GM23338 (cell line): Measurements from ENCODE around the gene VPS54. TPM values are rescaled to one million over a fixed set of nuclear protein-coding genes. Genes with fewer than 3 reads are reported as not detected.

ENCODE experiments used
- ATAC-seq: fragments of 200-7000 bp; cut with Tn5 transposase; 3 replicates; pipeline ENCODE4 v1.9.1; 2020
- DNase-seq: peaks from one replicate; pipeline ENCODE4 v3.0.0-alpha.2; 2015; ENCODE audit warnings: low spot score
- H2AFZ ChIP-seq: fragments of 200-600 bp; sonication (generic); 2 replicates; pipeline ENCODE4 v1.8.0; 2016; ENCODE audit warnings: antibody characterized with exemption, mild to moderate bottlenecking, moderate library complexity
- H3F3A ChIP-seq: fragments of 200-600 bp; sonication (generic); replicated peaks from 2 replicates; pipeline ENCODE4 v1.8.0; 2017; ENCODE audit warnings: antibody characterized with exemption, mixed run types, low read depth
- H3K27ac ChIP-seq: fragments of 200-600 bp; sonication (generic); 2 replicates; pipeline ENCODE4 v1.6.1; 2016; ENCODE audit warnings: low read depth
- H3K27me3 ChIP-seq: fragments of 200-600 bp; sonication (generic); 2 replicates; pipeline ENCODE4 v1.8.0; 2016; ENCODE audit warnings: mild to moderate bottlenecking, mixed run types, moderate library complexity; ENCODE audit not compliant: insufficient read depth
- H3K36me3 ChIP-seq: fragments of 200-600 bp; sonication (generic); 2 replicates; pipeline ENCODE4 v1.8.0; 2016; ENCODE audit warnings: mild to moderate bottlenecking; ENCODE audit not compliant: insufficient read depth
- H3K4me1 ChIP-seq: fragments of 200-600 bp; sonication (generic); 2 replicates; pipeline ENCODE4 v1.8.0; 2016; ENCODE audit warnings: mild to moderate bottlenecking, moderate library complexity; ENCODE audit not compliant: insufficient read depth
- H3K4me2 ChIP-seq: fragments of 200-600 bp; sonication (generic); 2 replicates; pipeline ENCODE4 v1.7.1; 2017; ENCODE audit warnings: mixed run types
- H3K4me3 ChIP-seq: fragments of 200-600 bp; sonication (generic); 2 replicates; pipeline ENCODE4 v1.6.1; 2016; ENCODE audit warnings: mixed run types
- H3K79me2 ChIP-seq: fragments of 200-600 bp; sonication (generic); replicated peaks from 2 replicates; pipeline ENCODE4 v1.8.0; 2017; ENCODE audit warnings: mild to moderate bottlenecking; ENCODE audit not compliant: insufficient read depth
- H3K9me2 ChIP-seq: fragments of 200-600 bp; sonication (generic); 2 replicates; pipeline ENCODE4 v1.8.0; 2017; ENCODE audit not compliant: insufficient read depth
- H4K20me1 ChIP-seq: fragments of 200-600 bp; sonication (generic); replicated peaks from 2 replicates; pipeline ENCODE4 v1.8.0; 2017; ENCODE audit warnings: mild to moderate bottlenecking; ENCODE audit not compliant: insufficient read depth
- H3K27ac Mint-ChIP-seq: 2 replicates; pipeline ENCODE4 v1.8.0; 2020; ENCODE audit warnings: inconsistent platforms, mild to moderate bottlenecking, moderate library complexity, mixed read lengths
- H3K27me3 Mint-ChIP-seq: 3 replicates; pipeline ENCODE4 v1.8.0; 2022; ENCODE audit warnings: low read depth, mild to moderate bottlenecking, moderate library complexity, mixed read lengths, inconsistent platforms; ENCODE audit not compliant: insufficient read depth, poor library complexity
- H3K36me3 Mint-ChIP-seq: 3 replicates; pipeline ENCODE4 v1.8.0; 2021; ENCODE audit warnings: low read depth, mild to moderate bottlenecking, inconsistent platforms, moderate library complexity, mixed read lengths
- H3K4me1 Mint-ChIP-seq: 3 replicates; pipeline ENCODE4 v1.8.0; 2020; ENCODE audit warnings: mild to moderate bottlenecking, inconsistent platforms, mixed read lengths
- H3K4me3 Mint-ChIP-seq: 3 replicates; pipeline ENCODE4 v1.8.0; 2021; ENCODE audit warnings: moderate library complexity, mild to moderate bottlenecking, inconsistent platforms, mixed read lengths
- H3K9me3 Mint-ChIP-seq: 3 replicates; pipeline ENCODE4 v1.8.0; 2020; ENCODE audit warnings: moderate library complexity, mild to moderate bottlenecking, inconsistent platforms, mixed read lengths
- CREB1 ChIP-seq: fragments of 250-450 bp; sonication (Bioruptor Pico); IDR thresholded peaks from 2 replicates; pipeline ENCODE4 v1.5.0; 2020; ENCODE audit warnings: low read depth, mild to moderate bottlenecking, moderate library complexity
- EZH2 ChIP-seq: fragments of 200-600 bp; sonication (generic); IDR thresholded peaks from one replicate; pipeline ENCODE4 v1.8.0; 2017; ENCODE audit warnings: antibody characterized with exemption, mild to moderate bottlenecking, low read depth; ENCODE audit not compliant: unreplicated experiment
- EZH2phosphoT487 ChIP-seq: fragments of 200-600 bp; sonication (generic); IDR thresholded peaks from one replicate; pipeline ENCODE4 v1.8.1; 2018; ENCODE audit warnings: antibody characterized with exemption; ENCODE audit not compliant: unreplicated experiment
- JUNB ChIP-seq: IDR thresholded peaks from one replicate; pipeline ENCODE4 v1.6.1; 2016; ENCODE audit warnings: antibody characterized with exemption; ENCODE audit not compliant: unreplicated experiment
- NANOG ChIP-seq: IDR thresholded peaks from 2 replicates; pipeline ENCODE4 v1.6.1; 2016; ENCODE audit warnings: antibody characterized with exemption, borderline replicate concordance
- POLR2AphosphoS5 ChIP-seq: IDR thresholded peaks from 2 replicates; pipeline ENCODE4 v1.6.1; 2016; ENCODE audit warnings: antibody characterized with exemption, low read depth
- STAT1 ChIP-seq: IDR thresholded peaks from one replicate; pipeline ENCODE4 v1.6.1; 2016; ENCODE audit warnings: antibody characterized with exemption; ENCODE audit not compliant: unreplicated experiment
- ZNF114 ChIP-seq: fragments of 250-450 bp; sonication (Bioruptor Pico); IDR thresholded peaks from 2 replicates; pipeline ENCODE4 v1.5.0; 2020; ENCODE audit warnings: mild to moderate bottlenecking, moderate library complexity
- ZNF331 ChIP-seq: fragments of 250-450 bp; sonication (Bioruptor Pico); IDR thresholded peaks from 2 replicates; pipeline ENCODE4 v1.5.0; 2020; ENCODE audit warnings: low read depth, mild to moderate bottlenecking, moderate library complexity
- polyA plus RNA-seq: library from polyadenylated mRNA; unstranded; fragments of >200 nt; fragmentation: Nextera tagmentation; extraction: Ambion mirVana; gene quantifications from 2 replicates; pipeline ENCODE4 v1.2.1, GENCODE V29; 2016
- total RNA-seq: library from RNA; depleted of rRNA; stranded (reverse); fragments of >200 nt; shearing (Covaris generic); gene quantifications from 2 replicates; pipeline ENCODE4 v1.2.3, GENCODE V29; 2014
- TF ChIP-seq, protein P1 (sequence below): IDR thresholded peaks from one replicate; pipeline ENCODE4 v1.6.1; 2018; ENCODE audit warnings: antibody characterized with exemption; ENCODE audit not compliant: unreplicated experiment
- TF ChIP-seq, protein P2 (sequence below): fragments of 250-450 bp; sonication (Bioruptor Pico); IDR thresholded peaks from 2 replicates; pipeline ENCODE4 v1.5.0; 2020; ENCODE audit warnings: mild to moderate bottlenecking, moderate library complexity
- TF ChIP-seq, protein P3 (sequence below), 2 experiments: fragments of 200-600 bp in 1 of 2; sonication (generic) in 1 of 2; conservative IDR thresholded peaks; 2 replicates each; pipeline versions ENCODE4 v1.5.1 to v1.6.1; 2016 to 2017; ENCODE audit warnings: antibody characterized with exemption in 2 of 2, low read depth in 2 of 2, mild to moderate bottlenecking in 2 of 2, moderate library complexity in 1 of 2

The VPS54 gene
- total and polyA plus RNA-seq, 2 experiments from 2014 or later, result 6.6 to 17.0 TPM

DNA sequence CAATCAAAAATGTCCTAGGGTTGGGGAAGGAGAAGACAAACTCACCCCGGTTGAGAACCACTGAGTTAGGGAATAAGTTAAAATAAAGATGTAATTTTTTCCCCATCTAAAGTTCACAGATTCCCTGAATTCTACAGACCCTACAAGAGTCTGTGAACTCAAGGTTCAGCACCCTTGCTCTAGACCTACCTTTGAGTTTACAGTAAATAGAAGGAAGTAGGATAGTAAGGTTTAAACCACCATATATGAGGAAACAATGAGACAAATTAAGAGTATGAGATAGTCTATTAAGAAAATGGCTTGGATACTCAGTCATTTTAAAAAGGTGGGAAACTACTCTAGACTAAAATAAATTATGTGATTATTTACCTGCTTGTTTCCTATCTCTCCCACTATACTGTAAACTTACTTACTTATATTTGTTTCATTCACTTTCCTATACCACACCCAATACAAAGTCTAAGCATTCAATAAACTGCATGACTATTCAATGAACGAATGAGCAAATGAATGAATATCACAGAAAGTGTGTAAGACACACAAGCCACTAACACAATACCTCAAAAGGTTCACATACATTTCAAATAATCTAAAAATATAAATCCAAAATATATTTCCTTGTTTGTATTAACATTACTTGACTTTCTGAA is 13.4 kb downstream of the VPS54 start:
- no peak overlapping the region for H3K4me3 ChIP-seq
- H4K20me1 ChIP-seq, result no peaks in the 10 kb centered on the region

More for the DNA sequence above, 13.4 kb downstream of the VPS54 start:
- no peak for TF ChIP-seq ZNF114 (CRISPR knock-in tag)
- no peak for TF ChIP-seq ZNF331 (CRISPR knock-in tag)
- TF ChIP-seq JUNB, result no peak
- no peak for TF ChIP-seq EZH2phosphoT487
- TF ChIP-seq STAT1, result no peak
- no peak for TF ChIP-seq POLR2AphosphoS5
- no peak for TF ChIP-seq NANOG
- TF ChIP-seq, protein P1, sequence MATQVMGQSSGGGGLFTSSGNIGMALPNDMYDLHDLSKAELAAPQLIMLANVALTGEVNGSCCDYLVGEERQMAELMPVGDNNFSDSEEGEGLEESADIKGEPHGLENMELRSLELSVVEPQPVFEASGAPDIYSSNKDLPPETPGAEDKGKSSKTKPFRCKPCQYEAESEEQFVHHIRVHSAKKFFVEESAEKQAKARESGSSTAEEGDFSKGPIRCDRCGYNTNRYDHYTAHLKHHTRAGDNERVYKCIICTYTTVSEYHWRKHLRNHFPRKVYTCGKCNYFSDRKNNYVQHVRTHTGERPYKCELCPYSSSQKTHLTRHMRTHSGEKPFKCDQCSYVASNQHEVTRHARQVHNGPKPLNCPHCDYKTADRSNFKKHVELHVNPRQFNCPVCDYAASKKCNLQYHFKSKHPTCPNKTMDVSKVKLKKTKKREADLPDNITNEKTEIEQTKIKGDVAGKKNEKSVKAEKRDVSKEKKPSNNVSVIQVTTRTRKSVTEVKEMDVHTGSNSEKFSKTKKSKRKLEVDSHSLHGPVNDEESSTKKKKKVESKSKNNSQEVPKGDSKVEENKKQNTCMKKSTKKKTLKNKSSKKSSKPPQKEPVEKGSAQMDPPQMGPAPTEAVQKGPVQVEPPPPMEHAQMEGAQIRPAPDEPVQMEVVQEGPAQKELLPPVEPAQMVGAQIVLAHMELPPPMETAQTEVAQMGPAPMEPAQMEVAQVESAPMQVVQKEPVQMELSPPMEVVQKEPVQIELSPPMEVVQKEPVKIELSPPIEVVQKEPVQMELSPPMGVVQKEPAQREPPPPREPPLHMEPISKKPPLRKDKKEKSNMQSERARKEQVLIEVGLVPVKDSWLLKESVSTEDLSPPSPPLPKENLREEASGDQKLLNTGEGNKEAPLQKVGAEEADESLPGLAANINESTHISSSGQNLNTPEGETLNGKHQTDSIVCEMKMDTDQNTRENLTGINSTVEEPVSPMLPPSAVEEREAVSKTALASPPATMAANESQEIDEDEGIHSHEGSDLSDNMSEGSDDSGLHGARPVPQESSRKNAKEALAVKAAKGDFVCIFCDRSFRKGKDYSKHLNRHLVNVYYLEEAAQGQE, result no peak
- no peak for TF ChIP-seq CREB1 (CRISPR knock-in tag)
- TF ChIP-seq, protein P2, sequence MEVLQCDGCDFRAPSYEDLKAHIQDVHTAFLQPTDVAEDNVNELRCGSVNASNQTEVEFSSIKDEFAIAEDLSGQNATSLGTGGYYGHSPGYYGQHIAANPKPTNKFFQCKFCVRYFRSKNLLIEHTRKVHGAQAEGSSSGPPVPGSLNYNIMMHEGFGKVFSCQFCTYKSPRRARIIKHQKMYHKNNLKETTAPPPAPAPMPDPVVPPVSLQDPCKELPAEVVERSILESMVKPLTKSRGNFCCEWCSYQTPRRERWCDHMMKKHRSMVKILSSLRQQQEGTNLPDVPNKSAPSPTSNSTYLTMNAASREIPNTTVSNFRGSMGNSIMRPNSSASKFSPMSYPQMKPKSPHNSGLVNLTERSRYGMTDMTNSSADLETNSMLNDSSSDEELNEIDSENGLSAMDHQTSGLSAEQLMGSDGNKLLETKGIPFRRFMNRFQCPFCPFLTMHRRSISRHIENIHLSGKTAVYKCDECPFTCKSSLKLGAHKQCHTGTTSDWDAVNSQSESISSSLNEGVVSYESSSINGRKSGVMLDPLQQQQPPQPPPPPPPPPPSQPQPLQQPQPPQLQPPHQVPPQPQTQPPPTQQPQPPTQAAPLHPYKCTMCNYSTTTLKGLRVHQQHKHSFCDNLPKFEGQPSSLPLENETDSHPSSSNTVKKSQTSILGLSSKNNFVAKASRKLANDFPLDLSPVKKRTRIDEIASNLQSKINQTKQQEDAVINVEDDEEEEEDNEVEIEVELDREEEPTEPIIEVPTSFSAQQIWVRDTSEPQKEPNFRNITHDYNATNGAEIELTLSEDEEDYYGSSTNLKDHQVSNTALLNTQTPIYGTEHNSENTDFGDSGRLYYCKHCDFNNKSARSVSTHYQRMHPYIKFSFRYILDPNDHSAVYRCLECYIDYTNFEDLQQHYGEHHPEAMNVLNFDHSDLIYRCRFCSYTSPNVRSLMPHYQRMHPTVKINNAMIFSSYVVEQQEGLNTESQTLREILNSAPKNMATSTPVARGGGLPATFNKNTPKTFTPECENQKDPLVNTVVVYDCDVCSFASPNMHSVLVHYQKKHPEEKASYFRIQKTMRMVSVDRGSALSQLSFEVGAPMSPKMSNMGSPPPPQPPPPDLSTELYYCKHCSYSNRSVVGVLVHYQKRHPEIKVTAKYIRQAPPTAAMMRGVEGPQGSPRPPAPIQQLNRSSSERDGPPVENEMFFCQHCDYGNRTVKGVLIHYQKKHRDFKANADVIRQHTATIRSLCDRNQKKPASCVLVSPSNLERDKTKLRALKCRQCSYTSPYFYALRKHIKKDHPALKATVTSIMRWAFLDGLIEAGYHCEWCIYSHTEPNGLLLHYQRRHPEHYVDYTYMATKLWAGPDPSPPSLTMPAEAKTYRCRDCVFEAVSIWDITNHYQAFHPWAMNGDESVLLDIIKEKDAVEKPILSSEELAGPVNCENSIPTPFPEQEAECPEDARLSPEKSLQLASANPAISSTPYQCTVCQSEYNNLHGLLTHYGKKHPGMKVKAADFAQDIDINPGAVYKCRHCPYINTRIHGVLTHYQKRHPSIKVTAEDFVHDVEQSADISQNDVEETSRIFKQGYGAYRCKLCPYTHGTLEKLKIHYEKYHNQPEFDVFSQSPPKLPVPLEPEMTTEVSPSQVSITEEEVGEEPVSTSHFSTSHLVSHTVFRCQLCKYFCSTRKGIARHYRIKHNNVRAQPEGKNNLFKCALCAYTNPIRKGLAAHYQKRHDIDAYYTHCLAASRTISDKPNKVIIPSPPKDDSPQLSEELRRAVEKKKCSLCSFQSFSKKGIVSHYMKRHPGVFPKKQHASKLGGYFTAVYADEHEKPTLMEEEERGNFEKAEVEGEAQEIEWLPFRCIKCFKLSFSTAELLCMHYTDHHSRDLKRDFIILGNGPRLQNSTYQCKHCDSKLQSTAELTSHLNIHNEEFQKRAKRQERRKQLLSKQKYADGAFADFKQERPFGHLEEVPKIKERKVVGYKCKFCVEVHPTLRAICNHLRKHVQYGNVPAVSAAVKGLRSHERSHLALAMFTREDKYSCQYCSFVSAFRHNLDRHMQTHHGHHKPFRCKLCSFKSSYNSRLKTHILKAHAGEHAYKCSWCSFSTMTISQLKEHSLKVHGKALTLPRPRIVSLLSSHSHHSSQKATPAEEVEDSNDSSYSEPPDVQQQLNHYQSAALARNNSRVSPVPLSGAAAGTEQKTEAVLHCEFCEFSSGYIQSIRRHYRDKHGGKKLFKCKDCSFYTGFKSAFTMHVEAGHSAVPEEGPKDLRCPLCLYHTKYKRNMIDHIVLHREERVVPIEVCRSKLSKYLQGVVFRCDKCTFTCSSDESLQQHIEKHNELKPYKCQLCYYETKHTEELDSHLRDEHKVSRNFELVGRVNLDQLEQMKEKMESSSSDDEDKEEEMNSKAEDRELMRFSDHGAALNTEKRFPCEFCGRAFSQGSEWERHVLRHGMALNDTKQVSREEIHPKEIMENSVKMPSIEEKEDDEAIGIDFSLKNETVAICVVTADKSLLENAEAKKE, result no peak
- TF ChIP-seq, protein P3, sequence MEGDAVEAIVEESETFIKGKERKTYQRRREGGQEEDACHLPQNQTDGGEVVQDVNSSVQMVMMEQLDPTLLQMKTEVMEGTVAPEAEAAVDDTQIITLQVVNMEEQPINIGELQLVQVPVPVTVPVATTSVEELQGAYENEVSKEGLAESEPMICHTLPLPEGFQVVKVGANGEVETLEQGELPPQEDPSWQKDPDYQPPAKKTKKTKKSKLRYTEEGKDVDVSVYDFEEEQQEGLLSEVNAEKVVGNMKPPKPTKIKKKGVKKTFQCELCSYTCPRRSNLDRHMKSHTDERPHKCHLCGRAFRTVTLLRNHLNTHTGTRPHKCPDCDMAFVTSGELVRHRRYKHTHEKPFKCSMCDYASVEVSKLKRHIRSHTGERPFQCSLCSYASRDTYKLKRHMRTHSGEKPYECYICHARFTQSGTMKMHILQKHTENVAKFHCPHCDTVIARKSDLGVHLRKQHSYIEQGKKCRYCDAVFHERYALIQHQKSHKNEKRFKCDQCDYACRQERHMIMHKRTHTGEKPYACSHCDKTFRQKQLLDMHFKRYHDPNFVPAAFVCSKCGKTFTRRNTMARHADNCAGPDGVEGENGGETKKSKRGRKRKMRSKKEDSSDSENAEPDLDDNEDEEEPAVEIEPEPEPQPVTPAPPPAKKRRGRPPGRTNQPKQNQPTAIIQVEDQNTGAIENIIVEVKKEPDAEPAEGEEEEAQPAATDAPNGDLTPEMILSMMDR (conservative IDR thresholded peaks at IDR 0.05; ENCODE audit: low read depth in 2 of 2), result no peak
- no peak for TF ChIP-seq EZH2
- Mint-ChIP-seq H3K27me3 (no peaks in the 10 kb centered on the region), H3K27ac (no peak overlapping the region), H3K36me3 (peaks cover 6% of the 10 kb centered on the region; the same call in 2 of the 3 replicates), H3K4me1 (peaks cover 9% of the 10 kb centered on the region; the same call in 2 of the 3 replicates), H3K4me3 (no peak overlapping the region), H3K9me3 (no peaks in the 10 kb centered on the region)
- H3K79me2 ChIP-seq, result peaks cover 34% of the 10 kb centered on the region
- no peak overlapping the region for H3K27ac ChIP-seq
- no peaks in the 10 kb centered on the region for H3F3A ChIP-seq
- H2AFZ ChIP-seq, result no peak overlapping the region
- DNase-seq (no peak), ATAC-seq (no peak)
- H3K27me3 ChIP-seq, result no peaks in the 10 kb centered on the region
- peaks cover 6% of the 10 kb centered on the region; the same call in 1 of the 2 replicates for H3K4me1 ChIP-seq
- no peak overlapping the region for H3K4me2 ChIP-seq
- no peaks in the 10 kb centered on the region for H3K36me3 ChIP-seq
- H3K9me2 ChIP-seq, result no peaks in the 10 kb centered on the region
